ENCODE measurements around the gene SFMBT2. TPM values are rescaled to one million over a fixed set of nuclear protein-coding genes. Genes with fewer than 3 reads are reported as not detected.

Gene SFMBT2
- total RNA-seq, 1 experiment from 2014 or later = 1.3 TPM

GRCh38 chr10:7432884-7433726, 22.3 kb upstream of the SFMBT2 start:
- Histone ChIP-seq H3K4me3 (ENCODE audit: low read depth in 2 of 2, low read length in 2 of 2) (no peak overlapping the region), H3K4me1 (ENCODE audit: control insufficient read depth, insufficient read depth, low read length) (no peaks in the 10 kb centered on the region), H3K36me3 (ENCODE audit: control insufficient read depth, insufficient read depth, low read length) (no peaks in the 10 kb centered on the region), H3K9me3 (ENCODE audit: control insufficient read depth, insufficient read depth, low read depth, low read length) (no peaks in the 10 kb centered on the region), H3K27ac (ENCODE audit: low read length) (no peak overlapping the region), H3K27me3 (ENCODE audit: control insufficient read depth, insufficient read depth, low read length) (no peaks in the 10 kb centered on the region; the same call in 1 of the 2 replicates)
- CTCF ChIA-PET = no interaction called here
- intact Hi-C loops (cut with micrococcal nuclease; ENCODE audit: unreplicated experiment) (no loop called here), in situ Hi-C loops (cut with HindIII; ENCODE audit: low pct_unique_long_range_greater_than_20kb, low sequenced_read_pairs) (no loop called here)
- no peak for DNase-seq (ENCODE audit: low read depth, low spot score)
- BruUV-seq (replicated peaks) = no TSS peak
- ATAC-seq = no peak
- POLR2A ChIA-PET = no interaction called here
- no peak for TF ChIP-seq TCF7L2 (IDR thresholded peaks at IDR 0.05; ENCODE audit: low read depth, low read length)
- TF ChIP-seq CTCF (IDR thresholded peaks at IDR 0.05) = no peak
- TF ChIP-seq SIN3A (IDR thresholded peaks at IDR 0.05; ENCODE audit: borderline replicate concordance, insufficient read depth, low read depth, low read length) = no peak
- no peak for TF ChIP-seq POLR2AphosphoS5 (IDR thresholded peaks at IDR 0.05; ENCODE audit: low read depth, low read length)
- TF ChIP-seq REST (IDR thresholded peaks at IDR 0.05; ENCODE audit: insufficient read depth in 1 of 2, low read depth in 2 of 2, low read length in 1 of 2) = no peak

GRCh38 chr10:7428673-7429350, 18.0 kb upstream of the SFMBT2 start:
- no TSS peak for BruUV-seq (replicated peaks)
- ATAC-seq (no peak), DNase-seq (ENCODE audit: low read depth, low spot score) (no peak)
- H3K4me1 ChIP-seq (ENCODE audit: control insufficient read depth, insufficient read depth, low read length) = no peaks in the 10 kb centered on the region
- H3K36me3 ChIP-seq (ENCODE audit: control insufficient read depth, insufficient read depth, low read length) = no peaks in the 10 kb centered on the region
- intact Hi-C loops (cut with micrococcal nuclease; ENCODE audit: unreplicated experiment) (no loop called here), in situ Hi-C loops (cut with HindIII; ENCODE audit: low pct_unique_long_range_greater_than_20kb, low sequenced_read_pairs) (no loop called here)
- ChIA-PET POLR2A (interaction anchor here (0.6 kb wide), 1 partner anchor 235 kb away, joined by 3 read pairs; no protein-coding TSS in a partner anchor), CTCF (no interaction called here)
- no peak overlapping the region for H3K4me3 ChIP-seq (ENCODE audit: low read depth in 2 of 2, low read length in 2 of 2)
- H3K27ac ChIP-seq (ENCODE audit: low read length) = no peak overlapping the region
- H3K27me3 ChIP-seq (ENCODE audit: control insufficient read depth, insufficient read depth, low read length) = no peaks in the 10 kb centered on the region; the same call in 1 of the 2 replicates
- TF ChIP-seq POLR2AphosphoS5 (IDR thresholded peaks at IDR 0.05; ENCODE audit: low read depth, low read length) = no peak
- no peak for TF ChIP-seq CTCF (IDR thresholded peaks at IDR 0.05)
- TF ChIP-seq REST (IDR thresholded peaks at IDR 0.05; ENCODE audit: insufficient read depth in 1 of 2, low read depth in 2 of 2, low read length in 1 of 2) = no peak
- no peak for TF ChIP-seq SIN3A (IDR thresholded peaks at IDR 0.05; ENCODE audit: borderline replicate concordance, insufficient read depth, low read depth, low read length)
- no peak for TF ChIP-seq TCF7L2 (IDR thresholded peaks at IDR 0.05; ENCODE audit: low read depth, low read length)
- no peaks in the 10 kb centered on the region for H3K9me3 ChIP-seq (ENCODE audit: control insufficient read depth, insufficient read depth, low read depth, low read length)

Data from Panc1 (cell line).